Ovary (tissue), 9 donors: ENCODE measurements around the gene COL24A1. TPM values are rescaled to one million over a fixed set of nuclear protein-coding genes. Genes with fewer than 3 reads are reported as not detected.

Source experiments
- DNase-seq, 5 donors: peaks; one replicate each; pipeline ENCODE4 v3.0.0-alpha.2; 2019 to 2020
- H3K27ac ChIP-seq, 2 donors: fragments of 200-600 bp; one replicate each; pipeline versions ENCODE4 v1.5.1 to v1.8.0; 2019 to 2022
- H3K27me3 ChIP-seq: fragments of 200-600 bp; one replicate; pipeline ENCODE4 v1.8.0; 2022
- H3K36me3 ChIP-seq: fragments of 200-600 bp; sonication (generic); one replicate; pipeline ENCODE4 v1.5.1; 2019
- H3K4me1 ChIP-seq: one replicate; pipeline ENCODE4 v1.8.1; 2013; ENCODE audit warnings: mild to moderate bottlenecking, moderate library complexity; ENCODE audit not compliant: insufficient read depth
- H3K4me3 ChIP-seq: fragments of 200-600 bp; sonication (generic); one replicate; pipeline ENCODE4 v1.5.1; 2017
- H3K9me3 ChIP-seq, 2 donors: fragments of 200-600 bp in 1 of 2; sonication (generic) in 1 of 2; one replicate each; pipeline versions ENCODE4 v1.5.1 to v1.8.1; 2013 to 2019; ENCODE audit warnings: mild to moderate bottlenecking in 1 of 2, moderate library complexity in 1 of 2
- CTCF ChIP-seq, 3 donors: fragments of 450-650 bp in 2 of 3; fragments of 200-600 bp in 1 of 3; IDR thresholded peaks; one replicate each; pipeline versions ENCODE4 v1.5.1 to v1.8.0; 2016 to 2022; ENCODE audit warnings: antibody characterized with exemption in 3 of 3, mild to moderate bottlenecking in 1 of 3
- EP300 ChIP-seq: sonication (generic); formaldehyde crosslinking; IDR thresholded peaks from one replicate; pipeline ENCODE4 v1.6.1; 2017; ENCODE audit warnings: antibody characterized with exemption
- POLR2A ChIP-seq: fragments of 450-650 bp; IDR thresholded peaks from one replicate; pipeline ENCODE4 v1.6.1; 2017; ENCODE audit warnings: antibody characterized with exemption, mild to moderate bottlenecking, moderate library complexity
- WGBS, 3 donors: extraction: QIAGEN DNeasy Blood & Tissue Kit in 1 of 3; methylation state at CpG; one replicate each; pipeline versions ENCODE4 v1.1.5 to v1.1.7; 2013 to 2017; 5-methylcytosine and 5-hydroxymethylcytosine counted together
- intact Hi-C, 4 donors: fragments of 100-400 bp; cut with DNase I; formaldehyde crosslinking; loops; one replicate each; pipeline versions ENCODE4 v1.11.0 to v1.15.1; 2022 to 2023
- polyA plus RNA-seq, 2 donors: library from polyadenylated mRNA; stranded (reverse); fragments of 200-250 nt in 1 of 2; fragments of 350-450 nt in 1 of 2; fragmentation: Illumina TruSeq in 1 of 2; extraction: RNeasy Lipid Tissue Mini Kit (QIAGEN cat#74804) in 1 of 2; gene quantifications; one replicate each; pipeline ENCODE4 v1.2.3, GENCODE V29; 2013 to 2014
- total RNA-seq, 7 donors: library from RNA; depleted of rRNA in 2 of 7; stranded (reverse); fragments of >200 nt in 2 of 7; fragmentation: NEBNext Ultra II Directional in 3 of 7; extraction: Animal tissue kit (Norgen Biotek cat#: 25700) in 3 of 7; gene quantifications; one replicate each; pipeline versions ENCODE4 v1.1.0 to v1.2.4, GENCODE V29; 2016 to 2023
- donor health status: DM: no; HTN: no; CAD: no; lungs with moderate emphysema.
- donor health status: DM: no; HTN: no; CAD: no.
- donor health status: Bipolar disorder and iron deficiency.
- donor health status: DM: yes; HTN: yes; CAD: no.
- donor health status: DM: no; HTN: no; CAD: no.
- donor health status: DM: yes; HTN: yes; CAD: no.

COL24A1 gene
- total and polyA plus RNA-seq, 9 donors: 0.31 to 5.8 (median 0.74) TPM

GRCh38 chr1:85748120-85748519 lies 408.5 kb downstream of the COL24A1 start:
- peaks cover 2% of the 10 kb centered on the region for H3K27me3 ChIP-seq
- DNase-seq: no peak
- no peaks in the 10 kb centered on the region for H3K9me3 ChIP-seq
- no peaks in the 10 kb centered on the region for H3K36me3 ChIP-seq
- intact Hi-C loops: no loop called here
- no peak overlapping the region for H3K27ac ChIP-seq
- no peak overlapping the region for H3K4me3 ChIP-seq
- WGBS, 3 donors: 0 to 84% (median 1%) methylated on average over 1 of the region's 1 CpG
- H3K4me1 ChIP-seq: no peaks in the 10 kb centered on the region
- TF ChIP-seq POLR2A: no peak
- TF ChIP-seq EP300: no peak
- no peak for TF ChIP-seq CTCF (IDR thresholded peaks at IDR 0.05)

GRCh38 chr1:85746777-85747176 lies 409.8 kb downstream of the COL24A1 start:
- TF ChIP-seq POLR2A: no peak
- TF ChIP-seq CTCF (IDR thresholded peaks at IDR 0.05): no peak
- TF ChIP-seq EP300: no peak
- H3K36me3 ChIP-seq: no peaks in the 10 kb centered on the region
- H3K27ac ChIP-seq: no peak overlapping the region
- 91 to 93% (median 92%) methylated on average over 3 of the region's 3 CpGs for WGBS, 3 donors
- H3K27me3 ChIP-seq: peaks cover 2% of the 10 kb centered on the region
- no peaks in the 10 kb centered on the region for H3K4me1 ChIP-seq
- DNase-seq: no peak
- H3K4me3 ChIP-seq: no peak overlapping the region
- no peaks in the 10 kb centered on the region for H3K9me3 ChIP-seq
- intact Hi-C loops: no loop called here

- intact Hi-C loops: no loop called here
- no peak for DNase-seq
Observed at GRCh38 chr1:85743814-85744213, 412.8 kb downstream of the COL24A1 start.

GRCh38 chr1:85734931-85735330 lies 421.6 kb downstream of the COL24A1 start:
- no peak for DNase-seq
- no peaks in the 10 kb centered on the region for H3K36me3 ChIP-seq
- no peaks in the 10 kb centered on the region for H3K9me3 ChIP-seq
- H3K4me3 ChIP-seq: no peak overlapping the region
- no peaks in the 10 kb centered on the region for H3K4me1 ChIP-seq
- intact Hi-C loops: no loop called here
- no peak for TF ChIP-seq POLR2A
- TF ChIP-seq EP300: no peak
- TF ChIP-seq CTCF (IDR thresholded peaks at IDR 0.05): no peak
- H3K27ac ChIP-seq: no peak overlapping the region
- 75 to 86% (median 83%) methylated on average over 1 of the region's 1 CpG for WGBS, 3 donors
- H3K27me3 ChIP-seq: no peaks in the 10 kb centered on the region

More at GRCh38 chr1:85743814-85744213, 412.8 kb downstream of the COL24A1 start:
- H3K4me3 ChIP-seq: no peak overlapping the region
- H3K4me1 ChIP-seq: no peaks in the 10 kb centered on the region
- no peaks in the 10 kb centered on the region for H3K36me3 ChIP-seq
- no peak overlapping the region for H3K27ac ChIP-seq
- peaks cover 2% of the 10 kb centered on the region for H3K27me3 ChIP-seq
- TF ChIP-seq CTCF (IDR thresholded peaks at IDR 0.05): no peak
- no peak for TF ChIP-seq POLR2A
- no peak for TF ChIP-seq EP300
- WGBS, 3 donors: 59 to 76% (median 65%) methylated on average over 3 of the region's 3 CpGs
- H3K9me3 ChIP-seq: no peaks in the 10 kb centered on the region
